Measurements from ENCODE around the gene PRKCB.

DNA sequence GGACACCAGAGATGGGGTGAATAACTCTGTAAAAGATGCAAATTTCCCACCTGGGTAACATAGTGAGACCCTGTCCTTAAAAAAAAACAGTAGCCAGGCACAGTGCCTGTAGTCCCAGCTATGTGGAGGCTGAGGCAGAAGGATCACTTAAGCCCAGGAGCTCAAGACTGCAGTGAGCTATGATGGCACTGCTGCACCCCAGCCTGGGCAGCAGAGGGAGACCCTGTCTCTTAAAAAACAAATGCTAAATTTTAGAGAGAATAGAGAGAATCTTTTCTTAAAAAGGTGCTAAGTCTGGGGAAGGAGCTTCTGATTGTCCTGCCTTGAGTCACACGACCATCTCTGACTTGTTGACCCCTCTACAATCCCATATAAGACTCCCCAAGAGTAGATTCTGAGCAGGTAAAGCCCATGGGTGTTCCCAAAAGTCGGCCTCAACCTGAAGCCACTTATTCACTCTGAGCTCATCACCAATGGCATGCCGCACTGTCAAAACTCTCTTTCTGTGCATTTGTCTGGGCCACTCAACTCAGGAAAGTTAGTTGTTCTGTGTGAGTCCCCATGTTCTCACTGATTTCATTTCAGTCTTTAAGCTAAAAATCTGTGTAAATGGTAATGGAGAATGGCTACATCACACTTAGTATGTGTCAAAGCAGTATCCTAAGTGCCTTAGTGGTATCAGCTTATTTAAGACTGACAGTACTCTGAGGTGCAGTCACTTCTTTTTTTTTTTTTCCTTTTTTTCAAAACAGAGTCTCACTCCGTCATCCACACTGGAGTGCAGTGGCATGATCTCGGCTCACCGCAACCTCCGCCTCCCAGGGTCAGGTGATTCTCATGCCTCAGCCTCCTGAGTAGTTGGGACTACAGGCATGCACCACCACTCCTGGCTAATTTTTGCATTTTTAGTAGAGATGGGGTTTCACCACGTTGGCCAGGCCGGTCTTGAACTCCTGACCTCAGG, 41.6 kb downstream of the PRKCB start:
- TF ChIP-seq, protein P1, sequence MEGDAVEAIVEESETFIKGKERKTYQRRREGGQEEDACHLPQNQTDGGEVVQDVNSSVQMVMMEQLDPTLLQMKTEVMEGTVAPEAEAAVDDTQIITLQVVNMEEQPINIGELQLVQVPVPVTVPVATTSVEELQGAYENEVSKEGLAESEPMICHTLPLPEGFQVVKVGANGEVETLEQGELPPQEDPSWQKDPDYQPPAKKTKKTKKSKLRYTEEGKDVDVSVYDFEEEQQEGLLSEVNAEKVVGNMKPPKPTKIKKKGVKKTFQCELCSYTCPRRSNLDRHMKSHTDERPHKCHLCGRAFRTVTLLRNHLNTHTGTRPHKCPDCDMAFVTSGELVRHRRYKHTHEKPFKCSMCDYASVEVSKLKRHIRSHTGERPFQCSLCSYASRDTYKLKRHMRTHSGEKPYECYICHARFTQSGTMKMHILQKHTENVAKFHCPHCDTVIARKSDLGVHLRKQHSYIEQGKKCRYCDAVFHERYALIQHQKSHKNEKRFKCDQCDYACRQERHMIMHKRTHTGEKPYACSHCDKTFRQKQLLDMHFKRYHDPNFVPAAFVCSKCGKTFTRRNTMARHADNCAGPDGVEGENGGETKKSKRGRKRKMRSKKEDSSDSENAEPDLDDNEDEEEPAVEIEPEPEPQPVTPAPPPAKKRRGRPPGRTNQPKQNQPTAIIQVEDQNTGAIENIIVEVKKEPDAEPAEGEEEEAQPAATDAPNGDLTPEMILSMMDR (IDR thresholded peaks at IDR 0.05) = no peak
- TF ChIP-seq POLR2A (IDR thresholded peaks at IDR 0.05) (no peak), POLR2AphosphoS5 (IDR thresholded peaks at IDR 0.05) (no peak), EP300 (IDR thresholded peaks at IDR 0.05) (no peak)

Data from upper lobe of left lung (tissue), 4 donors.